Measurements from ENCODE around the gene KCTD16.

The KCTD16 gene

GRCh38 chr5:144460600-144460999 is 289.9 kb downstream of the KCTD16 start:
- DNase-seq (ENCODE audit: low read depth) = no peak

DNA sequence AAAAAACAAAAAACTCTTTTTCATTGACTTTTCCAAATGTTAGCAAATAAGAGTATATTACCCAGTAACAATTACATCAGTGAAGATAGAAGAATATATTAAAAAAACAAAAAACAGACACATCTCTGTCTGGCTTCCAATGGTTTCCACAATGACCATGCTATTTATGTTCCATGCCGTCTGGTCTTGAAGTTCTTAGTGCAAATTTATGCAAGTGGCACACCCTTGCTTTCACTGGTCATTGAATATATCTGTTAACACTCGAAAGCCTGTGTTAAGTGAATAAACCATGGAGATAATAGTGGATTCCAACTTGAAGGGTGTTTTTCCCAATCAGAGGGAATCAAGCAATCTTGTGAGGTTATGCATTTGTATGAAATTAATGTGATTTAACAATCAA is 291.9 kb downstream of the KCTD16 start:
- no peak for DNase-seq (ENCODE audit: low read depth)

GRCh38 chr5:144463481-144464223 is 293.0 kb downstream of the KCTD16 start:
- DNase-seq (ENCODE audit: low read depth) = no peak

- no peak for DNase-seq (ENCODE audit: low read depth)
Observed at GRCh38 chr5:144464306-144464705, 293.6 kb downstream of the KCTD16 start.

GRCh38 chr5:144465441-144465840 is 294.8 kb downstream of the KCTD16 start:
- no peak for DNase-seq (ENCODE audit: low read depth)

DNA sequence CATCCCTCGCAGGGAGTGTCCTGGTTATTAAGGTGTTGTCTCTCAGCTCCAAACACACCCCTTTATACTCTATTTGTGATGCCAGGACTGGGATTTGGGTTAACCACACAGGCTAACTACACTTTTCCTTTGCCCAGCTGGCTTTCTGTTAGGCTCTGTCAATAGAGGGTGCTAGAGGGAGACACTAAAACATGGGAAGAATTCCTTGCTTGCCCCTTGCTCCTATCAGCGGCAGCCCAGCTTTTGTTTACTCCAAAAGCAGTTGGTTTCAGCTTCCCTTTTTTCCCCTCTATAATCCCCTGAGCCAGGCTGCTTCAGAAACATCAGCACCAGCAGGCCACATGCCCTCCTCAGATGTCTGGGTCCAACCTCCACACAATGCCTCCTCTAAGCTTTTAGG is 297.1 kb downstream of the KCTD16 start:
- no peak for DNase-seq (ENCODE audit: low read depth)

DNA sequence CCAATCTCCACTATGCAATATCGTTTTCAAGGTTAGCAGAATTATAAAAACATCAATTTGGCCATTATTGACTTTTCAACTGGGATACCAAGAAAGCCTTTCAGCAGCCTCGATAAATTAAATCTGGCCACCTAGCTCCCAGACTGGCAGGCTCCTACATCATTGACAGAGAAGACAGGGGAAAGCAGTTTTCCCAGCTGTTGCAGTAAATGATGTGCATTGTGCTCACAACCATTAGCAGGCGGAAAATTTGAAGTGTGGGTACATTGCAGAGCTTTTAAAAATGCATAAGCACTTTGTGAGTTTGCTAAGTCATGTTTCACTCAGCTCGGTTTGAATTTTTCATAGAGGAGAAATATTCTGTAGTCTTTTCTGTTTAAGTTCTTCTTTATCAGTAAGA is 297.9 kb downstream of the KCTD16 start:
- no peak for DNase-seq (ENCODE audit: low read depth)

- DNase-seq (ENCODE audit: low read depth) = no peak
Observed at GRCh38 chr5:144469106-144469505, 298.4 kb downstream of the KCTD16 start.

DNA sequence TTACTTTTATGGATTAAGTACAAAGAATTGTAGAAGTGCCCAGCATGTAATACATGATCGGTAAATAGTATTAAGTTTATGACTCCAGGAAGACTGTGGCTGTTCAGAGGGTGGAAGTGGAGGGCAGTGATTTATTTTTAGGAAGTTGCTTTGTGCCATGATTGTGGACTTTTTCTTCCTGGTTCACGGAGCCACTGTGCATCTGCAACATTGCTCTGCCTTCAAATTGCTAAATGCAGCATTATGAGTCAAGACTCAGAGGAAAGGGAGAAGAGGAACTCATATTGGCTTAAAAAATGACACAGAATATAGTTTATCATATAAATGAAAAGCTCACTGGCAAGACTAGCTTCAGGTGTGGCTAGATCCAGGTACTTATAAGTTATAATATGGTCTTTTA is 301.5 kb downstream of the KCTD16 start:
- DNase-seq (ENCODE audit: low read depth) = no peak

- DNase-seq (ENCODE audit: low read depth) = no peak
Observed at GRCh38 chr5:144473650-144474049, 303.0 kb downstream of the KCTD16 start.

GRCh38 chr5:144478565-144478964 is 307.9 kb downstream of the KCTD16 start:
- DNase-seq (ENCODE audit: low read depth) = no peak

DNA sequence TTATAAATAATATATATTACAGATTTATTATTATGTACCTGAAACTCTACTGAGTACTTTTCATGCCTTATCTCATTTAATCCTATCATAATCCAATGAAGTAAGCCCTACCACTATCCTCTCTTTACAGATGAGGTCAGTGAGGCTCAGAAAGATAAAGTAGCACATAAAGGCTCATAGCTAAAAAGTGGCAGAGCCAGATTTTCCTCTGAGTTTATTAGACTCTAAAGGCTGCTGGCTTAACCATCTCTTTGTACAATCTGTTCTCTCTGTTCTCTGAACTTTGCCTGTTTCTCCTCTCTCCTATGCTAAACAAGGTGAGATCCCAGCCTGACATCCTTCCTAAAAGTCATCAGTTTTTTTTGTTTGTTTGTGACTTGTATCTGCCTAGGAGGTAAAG is 311.2 kb downstream of the KCTD16 start:
- DNase-seq (ENCODE audit: low read depth) = no peak

- no peak for DNase-seq (ENCODE audit: low read depth)
Observed at GRCh38 chr5:144484124-144484897, 313.6 kb downstream of the KCTD16 start.

DNA sequence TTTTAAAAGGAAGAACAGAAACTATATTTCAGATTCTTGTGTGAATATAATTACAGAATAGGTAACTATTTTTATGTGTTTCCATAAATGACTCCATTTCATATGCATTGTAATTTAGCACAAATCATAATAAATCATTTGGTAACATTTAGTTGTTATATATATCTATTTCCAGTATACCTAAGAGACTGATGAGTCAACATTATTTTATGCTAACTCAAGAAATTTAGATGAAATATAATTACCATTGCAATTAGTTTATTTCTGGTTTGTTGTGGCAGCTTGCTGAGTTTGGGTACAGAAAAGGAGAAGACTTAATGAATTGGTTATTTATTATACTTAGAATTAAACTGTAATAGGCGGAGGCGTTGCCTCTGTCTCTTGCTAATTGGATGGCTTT is 314.9 kb downstream of the KCTD16 start:
- DNase-seq (ENCODE audit: low read depth) = no peak

DNA sequence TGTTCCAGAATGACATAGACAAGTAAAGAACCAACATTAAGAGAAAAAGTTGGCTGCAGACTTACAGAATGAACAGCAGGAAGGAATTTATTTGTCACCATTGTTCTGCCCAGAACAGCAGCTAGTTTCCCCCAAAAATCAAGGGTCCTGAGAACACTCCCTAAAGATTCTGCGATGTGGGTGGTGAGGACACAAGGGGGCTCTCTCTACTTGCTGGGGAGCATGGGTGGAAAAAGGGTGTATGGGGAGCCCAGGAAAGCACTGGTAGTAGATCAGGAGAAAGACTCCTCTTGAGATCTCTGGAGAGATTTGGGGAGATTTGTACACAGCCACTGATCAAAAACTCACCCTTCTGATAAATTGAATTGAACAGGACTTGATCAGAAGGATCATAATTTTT is 316.5 kb downstream of the KCTD16 start:
- DNase-seq (ENCODE audit: low read depth) = no peak

- no peak for DNase-seq (ENCODE audit: low read depth)
Observed at GRCh38 chr5:144487761-144488160, 317.1 kb downstream of the KCTD16 start.

DNA sequence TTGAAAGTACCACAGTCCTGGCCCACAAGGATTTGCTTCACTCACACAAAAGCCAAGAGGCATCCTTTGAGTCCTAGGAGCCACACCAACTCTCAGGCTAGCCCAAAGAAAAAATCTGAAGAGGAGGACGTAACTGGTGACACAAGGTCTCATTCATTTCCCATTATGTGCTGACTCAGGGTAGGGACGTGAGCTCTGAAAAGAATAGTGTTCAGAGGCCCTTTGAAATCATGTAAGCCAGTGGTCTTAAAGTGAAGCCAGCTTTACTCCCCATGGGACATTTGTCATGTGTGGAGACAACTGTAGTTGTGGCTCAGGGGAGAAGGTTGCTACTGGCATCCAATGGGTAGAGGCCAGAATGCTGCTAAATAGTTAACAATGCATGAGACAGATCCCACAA is 332.4 kb downstream of the KCTD16 start:
- no peak for DNase-seq (ENCODE audit: low read depth)

DNA sequence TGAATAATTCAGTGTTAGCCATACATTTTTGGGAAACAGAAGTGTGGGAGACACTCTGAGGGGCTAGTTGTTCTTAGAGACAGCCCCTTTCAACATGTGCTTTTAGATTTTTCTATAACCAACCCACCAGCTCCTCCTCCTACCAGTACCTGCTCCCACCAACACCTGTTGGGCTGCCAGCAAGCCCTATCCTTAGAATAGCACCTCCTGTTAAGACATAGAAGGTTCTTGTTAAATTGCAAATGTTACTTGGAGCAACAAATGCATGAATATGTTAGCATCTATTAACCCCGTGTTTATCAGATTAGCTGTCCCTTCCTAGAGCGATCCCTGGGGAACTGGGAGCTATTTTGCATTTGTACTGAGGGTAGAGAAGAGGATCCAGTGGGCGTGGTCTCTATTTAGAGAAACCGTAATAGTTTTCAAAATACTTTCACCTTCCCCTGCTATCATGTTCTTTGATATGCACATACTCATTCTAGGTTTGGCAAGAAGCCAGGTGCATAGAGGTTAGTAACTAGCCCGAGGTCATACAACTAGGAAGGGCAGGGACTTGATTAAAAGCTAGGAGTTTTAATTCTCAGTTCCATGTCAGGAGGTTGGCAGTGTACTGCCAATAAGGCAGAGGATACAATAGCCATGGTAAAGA is 334.4 kb downstream of the KCTD16 start:
- no peak for DNase-seq (ENCODE audit: low read depth)

GRCh38 chr5:144510845-144511579 is 340.3 kb downstream of the KCTD16 start:
- no peak for DNase-seq (ENCODE audit: low read depth)

DNA sequence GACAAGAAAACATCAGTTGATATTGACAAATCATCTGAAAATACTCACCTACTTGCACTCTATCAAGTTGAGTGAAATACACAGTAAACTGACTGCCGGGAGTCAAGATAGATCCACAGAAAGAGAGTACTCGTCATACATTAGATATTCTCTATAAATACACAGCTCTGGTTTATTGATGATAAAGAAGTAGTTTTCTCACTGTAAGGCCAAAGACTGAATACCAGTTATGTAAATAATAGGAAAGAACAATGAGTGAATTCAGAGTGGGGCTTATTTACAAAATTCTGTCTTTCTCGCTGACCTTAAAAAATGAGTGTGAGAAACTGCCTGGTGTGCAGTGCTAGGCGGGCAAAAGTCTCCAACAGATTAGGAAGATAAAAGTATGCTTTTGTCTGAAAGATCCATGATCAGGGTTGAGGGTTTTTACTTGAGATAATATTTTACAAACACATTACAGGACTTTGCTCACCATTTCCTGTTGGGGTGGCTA is 341.0 kb downstream of the KCTD16 start:
- DNase-seq (ENCODE audit: low read depth) = no peak

- no peak for DNase-seq (ENCODE audit: low read depth)
Observed at GRCh38 chr5:144522698-144523097, 352.0 kb downstream of the KCTD16 start.

DNA sequence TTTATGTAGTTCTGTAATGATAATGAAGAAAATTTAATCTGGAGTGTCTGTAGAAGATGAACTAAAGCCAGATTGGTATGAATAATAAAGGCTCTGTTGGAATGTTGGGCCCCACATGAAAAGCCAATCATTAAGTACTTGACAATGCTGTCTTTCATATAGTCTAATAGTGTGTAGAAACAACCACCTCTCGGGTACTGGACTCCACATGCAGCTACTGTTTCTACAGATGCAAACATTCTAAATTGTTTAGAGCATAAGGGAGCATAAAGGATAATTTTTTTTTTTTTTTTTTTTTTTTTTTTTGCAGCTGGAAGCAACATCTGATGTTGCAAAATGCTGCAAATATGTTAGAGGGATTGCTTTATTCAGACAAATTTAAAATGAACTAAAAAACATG is 354.3 kb downstream of the KCTD16 start:
- DNase-seq (ENCODE audit: low read depth) = no peak

All from T follicular helper cell (primary cell).